ENCODE measurements around the gene ZMAT3. TPM values are rescaled to one million over a fixed set of nuclear protein-coding genes. Genes with fewer than 3 reads are reported as not detected.

Gene ZMAT3
- total and polyA plus RNA-seq, 2 of the 8 experiments (the other 6 are each of a cell fraction or from before 2014, with no cell fraction given): 5.0 to 9.2 TPM

DNA sequence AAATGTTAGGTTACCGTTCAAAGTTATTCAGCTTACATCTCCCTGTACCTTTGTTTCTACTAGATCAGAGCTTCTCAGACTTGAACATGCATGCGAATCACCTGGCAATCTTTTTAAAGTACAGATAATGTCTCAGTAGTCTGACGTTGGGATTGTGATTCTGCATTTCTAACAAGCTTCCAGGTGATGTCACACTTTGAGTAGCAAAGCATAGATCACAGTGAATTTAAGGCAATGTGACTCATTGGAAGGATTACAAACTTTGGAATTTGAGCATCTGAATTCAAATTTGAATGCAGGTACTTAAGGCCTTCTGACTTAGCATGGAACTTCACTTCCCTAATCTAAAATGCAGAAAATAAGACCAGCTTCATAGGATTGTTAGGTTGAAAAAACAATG, 10.8 kb upstream of the ZMAT3 start (continued):
- TF ChIP-seq, protein P1, sequence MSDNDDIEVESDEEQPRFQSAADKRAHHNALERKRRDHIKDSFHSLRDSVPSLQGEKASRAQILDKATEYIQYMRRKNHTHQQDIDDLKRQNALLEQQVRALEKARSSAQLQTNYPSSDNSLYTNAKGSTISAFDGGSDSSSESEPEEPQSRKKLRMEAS (IDR thresholded peaks at IDR 0.05): no peak
- TF ChIP-seq, protein P2, sequence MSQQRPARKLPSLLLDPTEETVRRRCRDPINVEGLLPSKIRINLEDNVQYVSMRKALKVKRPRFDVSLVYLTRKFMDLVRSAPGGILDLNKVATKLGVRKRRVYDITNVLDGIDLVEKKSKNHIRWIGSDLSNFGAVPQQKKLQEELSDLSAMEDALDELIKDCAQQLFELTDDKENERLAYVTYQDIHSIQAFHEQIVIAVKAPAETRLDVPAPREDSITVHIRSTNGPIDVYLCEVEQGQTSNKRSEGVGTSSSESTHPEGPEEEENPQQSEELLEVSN (IDR thresholded peaks at IDR 0.05): no peak
- TF ChIP-seq ZNF274 (IDR thresholded peaks at IDR 0.05; ENCODE audit: borderline replicate concordance, extremely low read depth, low read length): no peak
- TF ChIP-seq CHD1 (IDR thresholded peaks at IDR 0.05; ENCODE audit: low read depth, low read length): no peak
- TF ChIP-seq NRF1 (IDR thresholded peaks at IDR 0.05; ENCODE audit: low read depth, low read length): no peak
- no peak for TF ChIP-seq EGR1 (IDR thresholded peaks at IDR 0.05; ENCODE audit: borderline replicate concordance, low read depth, low read length)
